IMR-90 (cell line): Measurements from ENCODE around the gene OPHN1.

Source experiments
- BHLHE40 ChIP-seq: fragments of 150-350 bp; IDR thresholded peaks from 2 replicates; pipeline ENCODE4 v1.6.1; 2016; ENCODE audit warnings: mild to moderate bottlenecking, low read depth, low read length
- CHD1 ChIP-seq: IDR thresholded peaks from 2 replicates; pipeline ENCODE4 v1.6.1; 2012; ENCODE audit warnings: low read depth, low read length, improper control_type of control experiment
- CTCF ChIP-seq: conservative IDR thresholded peaks from 2 replicates; pipeline ENCODE4 v1.5.1; 2012; ENCODE audit warnings: mild to moderate bottlenecking, low read depth, low read length, improper control_type of control experiment
- ELK1 ChIP-seq: fragments of 150-350 bp; IDR thresholded peaks from 2 replicates; pipeline ENCODE4 v1.6.1; 2016; ENCODE audit warnings: low read depth, mild to moderate bottlenecking, low read length, moderate library complexity, borderline replicate concordance
- FOS ChIP-seq: fragments of 150-350 bp; IDR thresholded peaks from 2 replicates; pipeline ENCODE4 v1.6.1; 2016; ENCODE audit warnings: low read depth, low read length
- MAFK ChIP-seq: IDR thresholded peaks from 2 replicates; pipeline ENCODE4 v1.6.1; 2012; ENCODE audit warnings: low read depth, low read length, improper control_type of control experiment
- MAZ ChIP-seq: IDR thresholded peaks from 2 replicates; pipeline ENCODE4 v1.6.1; 2012; ENCODE audit warnings: low read depth, mild to moderate bottlenecking, low read length, improper control_type of control experiment, moderate library complexity, borderline replicate concordance
- MXI1 ChIP-seq: IDR thresholded peaks from 2 replicates; pipeline ENCODE4 v1.6.1; 2012; ENCODE audit warnings: low read depth, mild to moderate bottlenecking, low read length, moderate library complexity, borderline replicate concordance
- NFE2L2 ChIP-seq: fragments of 150-350 bp; IDR thresholded peaks from 2 replicates; pipeline ENCODE4 v1.6.1; 2016; ENCODE audit warnings: low read depth, mild to moderate bottlenecking, low read length
- POLR2A ChIP-seq: IDR thresholded peaks from 2 replicates; pipeline ENCODE4 v1.6.1; 2012; ENCODE audit warnings: mild to moderate bottlenecking, low read depth, low read length
- RAD21 ChIP-seq: IDR thresholded peaks from 2 replicates; pipeline ENCODE4 v1.6.1; 2012; ENCODE audit warnings: low read length, improper control_type of control experiment
- RFX5 ChIP-seq: IDR thresholded peaks from 2 replicates; pipeline ENCODE4 v1.8.0; 2012; ENCODE audit warnings: low read depth, mild to moderate bottlenecking, low read length, moderate library complexity
- SMC3 ChIP-seq: fragments of 150-350 bp; IDR thresholded peaks from 2 replicates; pipeline ENCODE4 v1.6.1; 2016; ENCODE audit warnings: low read depth, mild to moderate bottlenecking, antibody characterized with exemption, low read length, moderate library complexity
- USF2 ChIP-seq: fragments of 150-350 bp; IDR thresholded peaks from 2 replicates; pipeline ENCODE4 v1.6.1; 2017; ENCODE audit warnings: mild to moderate bottlenecking, antibody characterized with exemption, low read length, low read depth

- no peak for TF ChIP-seq CTCF
- TF ChIP-seq POLR2A: no peak
- no peak for TF ChIP-seq MXI1
- TF ChIP-seq FOS: no peak
- no peak for TF ChIP-seq RFX5
- TF ChIP-seq RAD21: no peak
- TF ChIP-seq MAZ: no peak
- no peak for TF ChIP-seq SMC3
- no peak for TF ChIP-seq MAFK
- TF ChIP-seq CHD1: no peak
- no peak for TF ChIP-seq NFE2L2
- no peak for TF ChIP-seq USF2
- TF ChIP-seq ELK1: no peak
- no peak for TF ChIP-seq BHLHE40
Observed at GRCh38 chrX:68440442-68440841, 7.1 kb upstream of the OPHN1 start.
